HAP-1 (cell line): ENCODE measurements around the gene CBFA2T2.
"Not testable (repeated sequence)": the region's sequence is repeated elsewhere in the genome, so short reads cannot be mapped to it uniquely, and the experiment has no call there.

Experiments
- DNase-seq, 2 experiments: peaks; one replicate each; pipeline ENCODE4 v3.0.0-alpha.2; 2016 to 2020; ENCODE audit warnings: low spot score in 2 of 2
- H3K27me3 ChIP-seq: fragments of 250-450 bp; sonication (Bioruptor Pico); 2 replicates; pipeline ENCODE4 v1.5.1; 2020; ENCODE audit warnings: low read depth, mild to moderate bottlenecking, moderate library complexity
- H3K36me3 ChIP-seq: fragments of 250-450 bp; sonication (Bioruptor Pico); replicated peaks from 2 replicates; pipeline ENCODE4 v1.5.1; 2020; ENCODE audit warnings: mild to moderate bottlenecking
- H3K4me1 ChIP-seq: fragments of 250-450 bp; sonication (Bioruptor Pico); 2 replicates; pipeline ENCODE4 v1.5.1; 2020; ENCODE audit warnings: mild to moderate bottlenecking
- H3K4me3 ChIP-seq: fragments of 250-450 bp; sonication (Bioruptor Pico); 2 replicates; pipeline ENCODE4 v1.5.1; 2020; ENCODE audit warnings: mild to moderate bottlenecking, moderate library complexity
- H3K9me3 ChIP-seq: fragments of 250-450 bp; sonication (Bioruptor Pico); 2 replicates; pipeline ENCODE4 v1.5.1; 2020; ENCODE audit warnings: mild to moderate bottlenecking, moderate library complexity
- in situ Hi-C: fragments of 300-500 bp; cut with MboI; formaldehyde crosslinking; loops from 3 replicates; pipeline ENCODE4 v1.14.3; 2020; ENCODE audit warnings: low sequenced_read_pairs, inconsistent platforms, mixed read lengths

The CBFA2T2 gene

GRCh38 chr20:33506576-33506975, 16.7 kb downstream of the CBFA2T2 start:
- no peak for DNase-seq
- H3K4me1 ChIP-seq, result no peaks in the 10 kb centered on the region; the same call in none of the 2 replicates
- no peaks in the 10 kb centered on the region for H3K36me3 ChIP-seq
- in situ Hi-C loops, result no loop called here
- no peaks in the 10 kb centered on the region for H3K27me3 ChIP-seq
- no peak overlapping the region for H3K4me3 ChIP-seq
- no peaks in the 10 kb centered on the region for H3K9me3 ChIP-seq

GRCh38 chr20:33507461-33507860, 17.6 kb downstream of the CBFA2T2 start:
- no peaks in the 10 kb centered on the region for H3K9me3 ChIP-seq
- H3K4me1 ChIP-seq, result no peaks in the 10 kb centered on the region; the same call in none of the 2 replicates
- no peaks in the 10 kb centered on the region for H3K36me3 ChIP-seq
- H3K4me3 ChIP-seq, result no peak overlapping the region
- no peak for DNase-seq
- no peaks in the 10 kb centered on the region for H3K27me3 ChIP-seq
- in situ Hi-C loops, result no loop called here

GRCh38 chr20:33508015-33508414, 18.1 kb downstream of the CBFA2T2 start:
- in situ Hi-C loops, H3K9me3 ChIP-seq, H3K4me3 ChIP-seq, H3K4me1 ChIP-seq, DNase-seq, H3K36me3 ChIP-seq, H3K27me3 ChIP-seq: not testable (repeated sequence)

GRCh38 chr20:33509057-33509456, 19.2 kb downstream of the CBFA2T2 start:
- H3K36me3 ChIP-seq, H3K4me3 ChIP-seq, H3K9me3 ChIP-seq, H3K27me3 ChIP-seq, H3K4me1 ChIP-seq, DNase-seq, in situ Hi-C loops: not testable (repeated sequence)

- DNase-seq, H3K9me3 ChIP-seq, H3K36me3 ChIP-seq, H3K27me3 ChIP-seq, H3K4me1 ChIP-seq, H3K4me3 ChIP-seq, in situ Hi-C loops: not testable (repeated sequence)
Observed at GRCh38 chr20:33511876-33512275, 22.0 kb downstream of the CBFA2T2 start.

- H3K36me3 ChIP-seq, result no peaks in the 10 kb centered on the region; the same call in 1 of the 2 replicates
- no peak for DNase-seq
- in situ Hi-C loops, result no loop called here
- H3K27me3 ChIP-seq, result no peaks in the 10 kb centered on the region
- peaks cover 4% of the 10 kb centered on the region; the same call in 1 of the 2 replicates for H3K4me1 ChIP-seq
- no peak overlapping the region for H3K4me3 ChIP-seq
- no peaks in the 10 kb centered on the region for H3K9me3 ChIP-seq
Observed at GRCh38 chr20:33515569-33516216, 25.8 kb downstream of the CBFA2T2 start.

GRCh38 chr20:33516882-33517281, 27.0 kb downstream of the CBFA2T2 start:
- no peaks in the 10 kb centered on the region for H3K9me3 ChIP-seq
- H3K27me3 ChIP-seq, result no peaks in the 10 kb centered on the region
- H3K36me3 ChIP-seq, result no peaks in the 10 kb centered on the region; the same call in 1 of the 2 replicates
- in situ Hi-C loops, result no loop called here
- DNase-seq, result no peak
- H3K4me3 ChIP-seq, result no peak overlapping the region
- H3K4me1 ChIP-seq, result peaks cover 4% of the 10 kb centered on the region; the same call in 1 of the 2 replicates

GRCh38 chr20:33518071-33518470, 28.2 kb downstream of the CBFA2T2 start:
- H3K36me3 ChIP-seq, result no peaks in the 10 kb centered on the region; the same call in 1 of the 2 replicates
- peak; percentile 67 to 70 for DNase-seq
- H3K9me3 ChIP-seq, result no peaks in the 10 kb centered on the region
- no peak overlapping the region for H3K4me3 ChIP-seq
- H3K27me3 ChIP-seq, result no peaks in the 10 kb centered on the region
- H3K4me1 ChIP-seq, result peaks cover 4% of the 10 kb centered on the region; the same call in 1 of the 2 replicates
- in situ Hi-C loops, result no loop called here

GRCh38 chr20:33521461-33521860, 31.6 kb downstream of the CBFA2T2 start:
- no peak overlapping the region for H3K4me3 ChIP-seq
- H3K4me1 ChIP-seq, result peaks cover 21% of the 10 kb centered on the region
- in situ Hi-C loops, result no loop called here
- no peak for DNase-seq
- H3K27me3 ChIP-seq, result no peaks in the 10 kb centered on the region
- no peaks in the 10 kb centered on the region; the same call in 1 of the 2 replicates for H3K36me3 ChIP-seq
- H3K9me3 ChIP-seq, result no peaks in the 10 kb centered on the region

- Histone ChIP-seq H3K4me3 (no peak overlapping the region), H3K4me1 (peaks cover 30% of the 10 kb centered on the region), H3K9me3 (no peaks in the 10 kb centered on the region), H3K36me3 (no peaks in the 10 kb centered on the region), H3K27me3 (no peaks in the 10 kb centered on the region)
- no peak for DNase-seq
- in situ Hi-C loops, result no loop called here
Observed at GRCh38 chr20:33522256-33522820, 32.4 kb downstream of the CBFA2T2 start.

- H3K4me1 ChIP-seq, result peaks cover 27% of the 10 kb centered on the region
- no peaks in the 10 kb centered on the region for H3K27me3 ChIP-seq
- H3K4me3 ChIP-seq, result no peak overlapping the region
- no peaks in the 10 kb centered on the region for H3K9me3 ChIP-seq
- DNase-seq, result peak in 1 of 2 experiments; percentile 24
- H3K36me3 ChIP-seq, result no peaks in the 10 kb centered on the region
- in situ Hi-C loops, result no loop called here
Observed at GRCh38 chr20:33524261-33524660, 34.4 kb downstream of the CBFA2T2 start.

GRCh38 chr20:33526769-33527168, 36.9 kb downstream of the CBFA2T2 start:
- H3K36me3 ChIP-seq, result no peaks in the 10 kb centered on the region
- H3K4me3 ChIP-seq, result no peak overlapping the region
- peaks cover 37% of the 10 kb centered on the region for H3K4me1 ChIP-seq
- H3K9me3 ChIP-seq, result no peaks in the 10 kb centered on the region
- H3K27me3 ChIP-seq, result no peaks in the 10 kb centered on the region
- in situ Hi-C loops, result no loop called here
- DNase-seq, result peak in 1 of 2 experiments; percentile 64

- peak; percentile 38 to 53 for DNase-seq
- in situ Hi-C loops, result no loop called here
- Histone ChIP-seq H3K27me3 (no peaks in the 10 kb centered on the region), H3K4me1 (peaks cover 28% of the 10 kb centered on the region), H3K9me3 (no peaks in the 10 kb centered on the region), H3K4me3 (no peak overlapping the region), H3K36me3 (no peaks in the 10 kb centered on the region)
Observed at GRCh38 chr20:33531047-33531877, 41.4 kb downstream of the CBFA2T2 start.

- peaks cover 22% of the 10 kb centered on the region for H3K4me1 ChIP-seq
- in situ Hi-C loops, result no loop called here
Observed at GRCh38 chr20:33531885-33532284, 42.0 kb downstream of the CBFA2T2 start.

More at GRCh38 chr20:33531885-33532284, 42.0 kb downstream of the CBFA2T2 start:
- Histone ChIP-seq H3K36me3 (no peaks in the 10 kb centered on the region), H3K9me3 (no peaks in the 10 kb centered on the region), H3K27me3 (no peaks in the 10 kb centered on the region), H3K4me3 (no peak overlapping the region)
- no peak for DNase-seq
